Measurements from ENCODE around the gene CELF4.

CELF4 gene

GRCh38 chr18:37247497-37248161 is 318.0 kb downstream of the CELF4 start:
- DNase-seq (ENCODE audit: low read depth in 1 of 2, low spot score in 1 of 2), result no peak
- TF ChIP-seq, protein P1, sequence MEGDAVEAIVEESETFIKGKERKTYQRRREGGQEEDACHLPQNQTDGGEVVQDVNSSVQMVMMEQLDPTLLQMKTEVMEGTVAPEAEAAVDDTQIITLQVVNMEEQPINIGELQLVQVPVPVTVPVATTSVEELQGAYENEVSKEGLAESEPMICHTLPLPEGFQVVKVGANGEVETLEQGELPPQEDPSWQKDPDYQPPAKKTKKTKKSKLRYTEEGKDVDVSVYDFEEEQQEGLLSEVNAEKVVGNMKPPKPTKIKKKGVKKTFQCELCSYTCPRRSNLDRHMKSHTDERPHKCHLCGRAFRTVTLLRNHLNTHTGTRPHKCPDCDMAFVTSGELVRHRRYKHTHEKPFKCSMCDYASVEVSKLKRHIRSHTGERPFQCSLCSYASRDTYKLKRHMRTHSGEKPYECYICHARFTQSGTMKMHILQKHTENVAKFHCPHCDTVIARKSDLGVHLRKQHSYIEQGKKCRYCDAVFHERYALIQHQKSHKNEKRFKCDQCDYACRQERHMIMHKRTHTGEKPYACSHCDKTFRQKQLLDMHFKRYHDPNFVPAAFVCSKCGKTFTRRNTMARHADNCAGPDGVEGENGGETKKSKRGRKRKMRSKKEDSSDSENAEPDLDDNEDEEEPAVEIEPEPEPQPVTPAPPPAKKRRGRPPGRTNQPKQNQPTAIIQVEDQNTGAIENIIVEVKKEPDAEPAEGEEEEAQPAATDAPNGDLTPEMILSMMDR (IDR thresholded peaks at IDR 0.05; ENCODE audit: insufficient read depth, low read length), result no peak
- TF ChIP-seq GABPA (IDR thresholded peaks at IDR 0.05; ENCODE audit: low read depth) (no peak), POLR2AphosphoS5 (IDR thresholded peaks at IDR 0.05; ENCODE audit: low read depth) (no peak), SPI1 (IDR thresholded peaks at IDR 0.05; ENCODE audit: borderline replicate concordance, low read depth) (no peak)
- TF ChIP-seq, protein P2, sequence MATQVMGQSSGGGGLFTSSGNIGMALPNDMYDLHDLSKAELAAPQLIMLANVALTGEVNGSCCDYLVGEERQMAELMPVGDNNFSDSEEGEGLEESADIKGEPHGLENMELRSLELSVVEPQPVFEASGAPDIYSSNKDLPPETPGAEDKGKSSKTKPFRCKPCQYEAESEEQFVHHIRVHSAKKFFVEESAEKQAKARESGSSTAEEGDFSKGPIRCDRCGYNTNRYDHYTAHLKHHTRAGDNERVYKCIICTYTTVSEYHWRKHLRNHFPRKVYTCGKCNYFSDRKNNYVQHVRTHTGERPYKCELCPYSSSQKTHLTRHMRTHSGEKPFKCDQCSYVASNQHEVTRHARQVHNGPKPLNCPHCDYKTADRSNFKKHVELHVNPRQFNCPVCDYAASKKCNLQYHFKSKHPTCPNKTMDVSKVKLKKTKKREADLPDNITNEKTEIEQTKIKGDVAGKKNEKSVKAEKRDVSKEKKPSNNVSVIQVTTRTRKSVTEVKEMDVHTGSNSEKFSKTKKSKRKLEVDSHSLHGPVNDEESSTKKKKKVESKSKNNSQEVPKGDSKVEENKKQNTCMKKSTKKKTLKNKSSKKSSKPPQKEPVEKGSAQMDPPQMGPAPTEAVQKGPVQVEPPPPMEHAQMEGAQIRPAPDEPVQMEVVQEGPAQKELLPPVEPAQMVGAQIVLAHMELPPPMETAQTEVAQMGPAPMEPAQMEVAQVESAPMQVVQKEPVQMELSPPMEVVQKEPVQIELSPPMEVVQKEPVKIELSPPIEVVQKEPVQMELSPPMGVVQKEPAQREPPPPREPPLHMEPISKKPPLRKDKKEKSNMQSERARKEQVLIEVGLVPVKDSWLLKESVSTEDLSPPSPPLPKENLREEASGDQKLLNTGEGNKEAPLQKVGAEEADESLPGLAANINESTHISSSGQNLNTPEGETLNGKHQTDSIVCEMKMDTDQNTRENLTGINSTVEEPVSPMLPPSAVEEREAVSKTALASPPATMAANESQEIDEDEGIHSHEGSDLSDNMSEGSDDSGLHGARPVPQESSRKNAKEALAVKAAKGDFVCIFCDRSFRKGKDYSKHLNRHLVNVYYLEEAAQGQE (IDR thresholded peaks at IDR 0.05; ENCODE audit: insufficient replicate concordance, low read depth), result no peak
- peaks cover 42% of the 10 kb centered on the region for H3K27me3 ChIP-seq (ENCODE audit: insufficient read depth, poor library complexity, severe bottlenecking)

DNA sequence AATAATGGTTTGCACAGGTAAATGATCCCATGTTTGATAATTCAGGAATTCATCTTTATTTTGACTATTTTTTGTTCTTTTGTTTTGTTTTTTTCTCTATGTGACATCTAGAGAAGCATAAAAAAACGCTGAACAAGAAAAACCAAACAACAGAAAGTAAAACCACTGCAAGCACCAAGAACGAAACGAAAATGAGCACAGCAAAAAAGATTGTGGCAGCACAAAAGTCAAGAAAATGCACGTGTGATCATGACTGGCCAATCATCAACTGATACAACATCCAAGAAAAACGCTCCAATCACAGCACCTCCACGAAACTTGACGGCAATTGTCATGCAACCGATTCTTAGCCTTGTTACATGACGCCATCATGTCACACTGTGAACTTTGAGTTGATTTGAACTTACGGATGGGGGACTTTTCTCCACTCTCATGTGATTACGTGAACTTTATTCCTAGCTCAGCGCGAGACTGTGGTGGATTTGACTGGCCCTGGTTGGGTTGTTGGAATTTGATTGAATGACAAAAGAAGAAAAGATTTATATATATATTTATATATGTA is 318.7 kb downstream of the CELF4 start:
- TF ChIP-seq, protein P1 (IDR thresholded peaks at IDR 0.05; ENCODE audit: insufficient read depth, low read length), result no peak
- no peak for TF ChIP-seq SPI1 (IDR thresholded peaks at IDR 0.05; ENCODE audit: borderline replicate concordance, low read depth)
- TF ChIP-seq, protein P2 (IDR thresholded peaks at IDR 0.05; ENCODE audit: insufficient replicate concordance, low read depth), result no peak
- no peak for TF ChIP-seq POLR2AphosphoS5 (IDR thresholded peaks at IDR 0.05; ENCODE audit: low read depth)
- no peak for TF ChIP-seq GABPA (IDR thresholded peaks at IDR 0.05; ENCODE audit: low read depth)
- no peak for DNase-seq (ENCODE audit: low read depth in 1 of 2, low spot score in 1 of 2)
- peaks cover 39% of the 10 kb centered on the region for H3K27me3 ChIP-seq (ENCODE audit: insufficient read depth, poor library complexity, severe bottlenecking)
- no peak overlapping the region for H3K4me3 ChIP-seq (replicated peaks; ENCODE audit: insufficient read depth, low read length)
- no peak overlapping the region for H3K27ac ChIP-seq (replicated peaks)

More at GRCh38 chr18:37247497-37248161, 318.0 kb downstream of the CELF4 start:
- no peak overlapping the region for H3K4me3 ChIP-seq (replicated peaks; ENCODE audit: insufficient read depth, low read length)
- H3K27ac ChIP-seq (replicated peaks), result no peak overlapping the region

DNA sequence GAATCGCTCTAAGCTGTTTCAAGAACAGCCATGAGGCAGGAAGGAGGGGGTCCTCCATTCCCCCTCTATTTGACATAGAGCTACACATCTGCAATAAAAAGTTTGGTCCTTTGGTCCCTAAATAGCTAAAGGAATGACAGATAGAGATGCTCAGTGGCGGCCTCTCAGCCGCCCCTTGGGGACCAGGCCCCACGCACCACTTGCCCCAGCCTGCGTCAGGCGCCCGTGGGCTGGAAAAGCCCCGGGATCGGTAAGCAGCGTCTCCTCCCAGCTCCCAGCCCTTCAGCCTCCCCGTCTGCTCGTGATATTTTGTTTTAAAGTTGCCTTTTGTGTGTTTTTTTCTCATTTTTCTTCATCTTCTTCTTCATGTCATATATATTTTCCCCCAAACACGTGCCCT is 321.0 kb downstream of the CELF4 start:
- Histone ChIP-seq H3K4me3 (replicated peaks; ENCODE audit: insufficient read depth, low read length) (no peak overlapping the region), H3K27ac (replicated peaks) (no peak overlapping the region), H3K27me3 (ENCODE audit: insufficient read depth, poor library complexity, severe bottlenecking) (peaks cover 21% of the 10 kb centered on the region)
- no peak for DNase-seq (ENCODE audit: low read depth in 1 of 2, low spot score in 1 of 2)
- TF ChIP-seq, protein P1 (IDR thresholded peaks at IDR 0.05; ENCODE audit: insufficient read depth, low read length), result no peak
- TF ChIP-seq GABPA (IDR thresholded peaks at IDR 0.05; ENCODE audit: low read depth), result no peak
